HG03558 (cell line): ENCODE results near the gene PTPRG.

ENCODE experiments used
- ATAC-seq: cut with Tn5 transposase; IDR thresholded peaks from one replicate; pipeline ENCODE4 v1.9.1; 2021; ENCODE audit warnings: moderate number of reproducible peaks; ENCODE audit not compliant: unreplicated experiment; ENCODE audit errors: extremely low read depth

PTPRG gene

GRCh38 chr3:62145086-62145757 is 583.9 kb downstream of the PTPRG start:
- no peak for ATAC-seq

- no peak for ATAC-seq
Observed at GRCh38 chr3:62149539-62149938, 588.2 kb downstream of the PTPRG start.

GRCh38 chr3:62149962-62150361 is 588.6 kb downstream of the PTPRG start:
- ATAC-seq: no peak

GRCh38 chr3:62151591-62151990 is 590.2 kb downstream of the PTPRG start:
- ATAC-seq: no peak

GRCh38 chr3:62153231-62153630 is 591.9 kb downstream of the PTPRG start:
- ATAC-seq: no peak

- ATAC-seq: no peak
Observed at GRCh38 chr3:62154457-62155148, 593.2 kb downstream of the PTPRG start.

GRCh38 chr3:62159056-62159708 is 597.8 kb downstream of the PTPRG start:
- ATAC-seq: no peak

- no peak for ATAC-seq
Observed at GRCh38 chr3:62159709-62160092, 598.3 kb downstream of the PTPRG start.

- ATAC-seq: no peak
Observed at GRCh38 chr3:62161371-62161770, 600.0 kb downstream of the PTPRG start.

- no peak for ATAC-seq
Observed at GRCh38 chr3:62164196-62164595, 602.8 kb downstream of the PTPRG start.

- ATAC-seq: no peak
Observed at GRCh38 chr3:62164746-62165145, 603.4 kb downstream of the PTPRG start.

- no peak for ATAC-seq
Observed at GRCh38 chr3:62167566-62168262, 606.3 kb downstream of the PTPRG start.

- no peak for ATAC-seq
Observed at GRCh38 chr3:62168356-62168755, 607.0 kb downstream of the PTPRG start.

- no peak for ATAC-seq
Observed at GRCh38 chr3:62169906-62170660, 608.7 kb downstream of the PTPRG start.

- ATAC-seq: no peak
Observed at GRCh38 chr3:62171789-62172188, 610.4 kb downstream of the PTPRG start.

GRCh38 chr3:62172199-62172598 is 610.8 kb downstream of the PTPRG start:
- ATAC-seq: no peak

- no peak for ATAC-seq
Observed at GRCh38 chr3:62173939-62174515, 612.7 kb downstream of the PTPRG start.

- no peak for ATAC-seq
Observed at GRCh38 chr3:62175161-62175560, 613.8 kb downstream of the PTPRG start.

- no peak for ATAC-seq
Observed at GRCh38 chr3:62178032-62178431, 616.7 kb downstream of the PTPRG start.
